Activated CD4-positive, alpha-beta T cell treated with anti-CD3 and anti-CD28 coated beads for 36 hours (primary cell): ENCODE results near the gene FCRL1. TPM values are rescaled to one million over a fixed set of nuclear protein-coding genes. Genes with fewer than 3 reads are reported as not detected.

Experiments used
- ATAC-seq: fragments of 200-7000 bp; cut with Tn5 transposase; one replicate; pipeline ENCODE4 v1.10.0; 2021; ENCODE audit warnings: mild to moderate bottlenecking, moderate library complexity
- CTCF ChIA-PET: fragments of 350-600 bp; sonication (Branson Sonifier 250); formaldehyde crosslinking; loops from one replicate; lab custom pipeline; 2021; ENCODE audit warnings: antibody characterized with exemption; lab: Charles Lee
- POLR2A ChIA-PET: fragments of 350-600 bp; sonication (Branson Sonifier 250); formaldehyde crosslinking; loops from one replicate; lab custom pipeline; 2021; ENCODE audit warnings: antibody characterized with exemption, inconsistent platforms; lab: Charles Lee
- DNase-seq: peaks from one replicate; pipeline ENCODE4 v3.0.0-alpha.2; 2020
- H3K27ac Mint-ChIP-seq: one replicate; pipeline ENCODE4 v1.8.0; 2021; ENCODE audit warnings: mixed read lengths
- H3K27me3 Mint-ChIP-seq: one replicate; pipeline ENCODE4 v1.8.0; 2021; ENCODE audit warnings: mixed read lengths
- H3K36me3 Mint-ChIP-seq: one replicate; pipeline ENCODE4 v1.8.0; 2021; ENCODE audit warnings: low read depth, mixed read lengths
- H3K4me1 Mint-ChIP-seq: one replicate; pipeline ENCODE4 v1.8.0; 2021; ENCODE audit warnings: mixed read lengths
- H3K4me3 Mint-ChIP-seq: one replicate; pipeline ENCODE4 v1.8.0; 2021; ENCODE audit warnings: mild to moderate bottlenecking, moderate library complexity, mixed read lengths
- H3K9me3 Mint-ChIP-seq: one replicate; pipeline ENCODE4 v1.8.0; 2021; ENCODE audit warnings: low read depth, mixed read lengths
- intact Hi-C, 2 experiments: fragments of 100-400 bp; cut with DNase I in 1 of 2; cut with micrococcal nuclease in 1 of 2; formaldehyde crosslinking; loops; one replicate each; pipeline versions ENCODE4 v1.14.2 to v1.15.1; 2022 to 2024; cut with DNase I, micrococcal nuclease
- total RNA-seq, 2 experiments: library from RNA; stranded (reverse); gene quantifications; one replicate each; pipeline ENCODE4 v1.2.3, GENCODE V29; 2021

Gene FCRL1
- total RNA-seq, 2 experiments from 2014 or later, result not detected

- H3K27ac Mint-ChIP-seq, result no peak overlapping the region
- intact Hi-C loops, result no loop called here
- ATAC-seq (no peak), DNase-seq (no peak)
- H3K9me3 Mint-ChIP-seq, result no peaks in the 10 kb centered on the region
- peaks cover 6% of the 10 kb centered on the region for H3K27me3 Mint-ChIP-seq
- no peaks in the 10 kb centered on the region for H3K4me1 Mint-ChIP-seq
- CTCF ChIA-PET, result no interaction called here
- no peaks in the 10 kb centered on the region for H3K36me3 Mint-ChIP-seq
- H3K4me3 Mint-ChIP-seq, result no peak overlapping the region
- POLR2A ChIA-PET, result no interaction called here
Observed at GRCh38 chr1:157833145-157833544, 13.2 kb upstream of the FCRL1 start.

GRCh38 chr1:157831968-157832626 is 12.2 kb upstream of the FCRL1 start:
- H3K27ac Mint-ChIP-seq, result no peak overlapping the region
- intact Hi-C loops, result no loop called here
- peak; percentile 30 for ATAC-seq
- no peak overlapping the region for H3K4me3 Mint-ChIP-seq
- CTCF ChIA-PET, result no interaction called here
- H3K9me3 Mint-ChIP-seq, result no peaks in the 10 kb centered on the region
- no peaks in the 10 kb centered on the region for H3K4me1 Mint-ChIP-seq
- no peak for DNase-seq
- H3K27me3 Mint-ChIP-seq, result peaks cover 8% of the 10 kb centered on the region
- POLR2A ChIA-PET, result no interaction called here
- H3K36me3 Mint-ChIP-seq, result no peaks in the 10 kb centered on the region

- ChIA-PET CTCF (no interaction called here), POLR2A (no interaction called here)
- Mint-ChIP-seq H3K4me1 (no peaks in the 10 kb centered on the region), H3K9me3 (no peaks in the 10 kb centered on the region), H3K4me3 (no peak overlapping the region), H3K27me3 (peaks cover 10% of the 10 kb centered on the region), H3K36me3 (no peaks in the 10 kb centered on the region), H3K27ac (no peak overlapping the region)
- intact Hi-C loops, result no loop called here
- ATAC-seq (no peak), DNase-seq (no peak)
Observed at GRCh38 chr1:157830887-157831286, 11.0 kb upstream of the FCRL1 start.

GRCh38 chr1:157829711-157830110 is 9.8 kb upstream of the FCRL1 start:
- ChIA-PET POLR2A (no interaction called here), CTCF (interaction anchor here (0.7 kb wide), 1 partner anchor 9 kb away, joined by 4 read pairs; no protein-coding TSS in a partner anchor)
- Mint-ChIP-seq H3K9me3 (no peaks in the 10 kb centered on the region), H3K4me1 (no peaks in the 10 kb centered on the region), H3K4me3 (no peak overlapping the region), H3K27ac (no peak overlapping the region), H3K36me3 (no peaks in the 10 kb centered on the region), H3K27me3 (peaks cover 12% of the 10 kb centered on the region)
- ATAC-seq (no peak), DNase-seq (no peak)
- intact Hi-C loops, result no loop called here

- Mint-ChIP-seq H3K9me3 (no peaks in the 10 kb centered on the region), H3K36me3 (no peaks in the 10 kb centered on the region), H3K27ac (no peak overlapping the region), H3K4me1 (no peaks in the 10 kb centered on the region), H3K27me3 (peaks cover 14% of the 10 kb centered on the region), H3K4me3 (no peak overlapping the region)
- DNase-seq, result no peak
- ChIA-PET POLR2A (no interaction called here), CTCF (interaction anchor here (0.7 kb wide), 1 partner anchor 10 kb away, joined by 4 read pairs; no protein-coding TSS in a partner anchor)
- no peak for ATAC-seq
- intact Hi-C loops, result no loop called here
Observed at GRCh38 chr1:157829210-157829609, 9.3 kb upstream of the FCRL1 start.

- ChIA-PET CTCF (interaction anchor here (1.1 kb wide), 1 partner anchor 240 kb away, joined by 3 read pairs; no protein-coding TSS in a partner anchor), POLR2A (no interaction called here)
- H3K4me3 Mint-ChIP-seq, result no peak overlapping the region
- no peaks in the 10 kb centered on the region for H3K36me3 Mint-ChIP-seq
- H3K27ac Mint-ChIP-seq, result no peak overlapping the region
- no peak for ATAC-seq
- DNase-seq, result no peak
- intact Hi-C loops, result no loop called here
- no peaks in the 10 kb centered on the region for H3K9me3 Mint-ChIP-seq
- peaks cover 15% of the 10 kb centered on the region for H3K27me3 Mint-ChIP-seq
- no peaks in the 10 kb centered on the region for H3K4me1 Mint-ChIP-seq
Observed at GRCh38 chr1:157820299-157820698, 379 bp upstream of the FCRL1 start.

- Mint-ChIP-seq H3K9me3 (peaks cover 2% of the 10 kb centered on the region), H3K4me1 (no peaks in the 10 kb centered on the region), H3K4me3 (no peak overlapping the region), H3K27me3 (peaks cover 16% of the 10 kb centered on the region), H3K27ac (no peak overlapping the region), H3K36me3 (no peaks in the 10 kb centered on the region)
- POLR2A ChIA-PET, result no interaction called here
- CTCF ChIA-PET, result no interaction called here
- ATAC-seq (no peak), DNase-seq (no peak)
- intact Hi-C loops, result no loop called here
Observed at GRCh38 chr1:157819215-157819614, 705 bp downstream of the FCRL1 start.

GRCh38 chr1:157813269-157813668 is 6.7 kb downstream of the FCRL1 start:
- DNase-seq (no peak), ATAC-seq (no peak)
- Mint-ChIP-seq H3K27ac (no peak overlapping the region), H3K4me3 (no peak overlapping the region), H3K9me3 (peaks cover 17% of the 10 kb centered on the region), H3K4me1 (no peaks in the 10 kb centered on the region), H3K36me3 (no peaks in the 10 kb centered on the region), H3K27me3 (peaks cover 17% of the 10 kb centered on the region)
- ChIA-PET POLR2A (no interaction called here), CTCF (no interaction called here)
- intact Hi-C loops, result no loop called here

GRCh38 chr1:157806431-157807149 is 13.3 kb downstream of the FCRL1 start:
- intact Hi-C loops, result no loop called here
- Mint-ChIP-seq H3K4me3 (no peak overlapping the region), H3K9me3 (no peaks in the 10 kb centered on the region), H3K27me3 (peaks cover 9% of the 10 kb centered on the region), H3K4me1 (no peaks in the 10 kb centered on the region), H3K36me3 (no peaks in the 10 kb centered on the region), H3K27ac (no peak overlapping the region)
- CTCF ChIA-PET, result no interaction called here
- POLR2A ChIA-PET, result no interaction called here
- no peak for DNase-seq
- ATAC-seq, result no peak

- no peaks in the 10 kb centered on the region for H3K4me1 Mint-ChIP-seq
- intact Hi-C loops, result no loop called here
- no peak for ATAC-seq
Observed at GRCh38 chr1:157803851-157804250, 16.1 kb downstream of the FCRL1 start.

GRCh38 chr1:157799996-157800395 is 19.9 kb downstream of the FCRL1 start:
- no peaks in the 10 kb centered on the region for H3K36me3 Mint-ChIP-seq
- H3K4me3 Mint-ChIP-seq, result no peak overlapping the region
- POLR2A ChIA-PET, result no interaction called here
- CTCF ChIA-PET, result no interaction called here
- H3K4me1 Mint-ChIP-seq, result no peaks in the 10 kb centered on the region
- H3K27me3 Mint-ChIP-seq, result no peaks in the 10 kb centered on the region
- ATAC-seq (no peak), DNase-seq (no peak)
- intact Hi-C loops, result no loop called here
- no peaks in the 10 kb centered on the region for H3K9me3 Mint-ChIP-seq
- H3K27ac Mint-ChIP-seq, result no peak overlapping the region

More at GRCh38 chr1:157803851-157804250, 16.1 kb downstream of the FCRL1 start:
- Mint-ChIP-seq H3K27me3 (peaks cover 7% of the 10 kb centered on the region), H3K4me3 (no peak overlapping the region), H3K9me3 (no peaks in the 10 kb centered on the region), H3K36me3 (no peaks in the 10 kb centered on the region), H3K27ac (no peak overlapping the region)
- no peak for DNase-seq
- POLR2A ChIA-PET, result no interaction called here
- CTCF ChIA-PET, result no interaction called here

GRCh38 chr1:157798211-157798610 is 21.7 kb downstream of the FCRL1 start:
- H3K36me3 Mint-ChIP-seq, result no peaks in the 10 kb centered on the region

More at GRCh38 chr1:157798211-157798610, 21.7 kb downstream of the FCRL1 start:
- intact Hi-C loops, result no loop called here
- ChIA-PET CTCF (no interaction called here), POLR2A (no interaction called here)
- Mint-ChIP-seq H3K27ac (no peak overlapping the region), H3K9me3 (peaks cover 5% of the 10 kb centered on the region), H3K4me1 (no peaks in the 10 kb centered on the region), H3K4me3 (no peak overlapping the region), H3K27me3 (no peaks in the 10 kb centered on the region)
- no peak for DNase-seq
- no peak for ATAC-seq
